ENCODE results near the gene BMP8A.

The BMP8A gene

DNA sequence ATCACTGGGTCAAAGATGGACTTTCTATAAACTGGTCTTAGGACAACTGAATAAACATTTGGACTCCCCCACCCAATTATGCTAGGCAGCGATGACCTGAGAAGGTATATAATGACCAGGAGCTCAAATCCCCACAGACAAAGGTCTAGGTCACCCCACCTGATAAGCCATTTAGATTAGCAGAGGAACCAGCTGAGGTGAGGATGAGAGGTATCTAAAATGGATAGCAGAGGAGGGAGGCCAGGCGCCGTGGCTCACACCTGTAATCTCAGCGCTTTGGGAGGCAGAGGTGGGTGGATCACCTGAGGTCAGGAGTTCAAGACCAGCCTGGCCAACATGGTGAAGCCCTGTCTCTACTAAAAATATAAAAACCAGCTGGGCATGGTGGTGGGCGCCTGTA is 51.5 kb downstream of the BMP8A start:
- no peak overlapping the region for H3K27ac ChIP-seq
- TF ChIP-seq, protein P1, sequence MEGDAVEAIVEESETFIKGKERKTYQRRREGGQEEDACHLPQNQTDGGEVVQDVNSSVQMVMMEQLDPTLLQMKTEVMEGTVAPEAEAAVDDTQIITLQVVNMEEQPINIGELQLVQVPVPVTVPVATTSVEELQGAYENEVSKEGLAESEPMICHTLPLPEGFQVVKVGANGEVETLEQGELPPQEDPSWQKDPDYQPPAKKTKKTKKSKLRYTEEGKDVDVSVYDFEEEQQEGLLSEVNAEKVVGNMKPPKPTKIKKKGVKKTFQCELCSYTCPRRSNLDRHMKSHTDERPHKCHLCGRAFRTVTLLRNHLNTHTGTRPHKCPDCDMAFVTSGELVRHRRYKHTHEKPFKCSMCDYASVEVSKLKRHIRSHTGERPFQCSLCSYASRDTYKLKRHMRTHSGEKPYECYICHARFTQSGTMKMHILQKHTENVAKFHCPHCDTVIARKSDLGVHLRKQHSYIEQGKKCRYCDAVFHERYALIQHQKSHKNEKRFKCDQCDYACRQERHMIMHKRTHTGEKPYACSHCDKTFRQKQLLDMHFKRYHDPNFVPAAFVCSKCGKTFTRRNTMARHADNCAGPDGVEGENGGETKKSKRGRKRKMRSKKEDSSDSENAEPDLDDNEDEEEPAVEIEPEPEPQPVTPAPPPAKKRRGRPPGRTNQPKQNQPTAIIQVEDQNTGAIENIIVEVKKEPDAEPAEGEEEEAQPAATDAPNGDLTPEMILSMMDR (IDR thresholded peaks at IDR 0.05) = no peak
- TF ChIP-seq ZFX (IDR thresholded peaks at IDR 0.05; ENCODE audit: borderline replicate concordance) = no peak

DNA sequence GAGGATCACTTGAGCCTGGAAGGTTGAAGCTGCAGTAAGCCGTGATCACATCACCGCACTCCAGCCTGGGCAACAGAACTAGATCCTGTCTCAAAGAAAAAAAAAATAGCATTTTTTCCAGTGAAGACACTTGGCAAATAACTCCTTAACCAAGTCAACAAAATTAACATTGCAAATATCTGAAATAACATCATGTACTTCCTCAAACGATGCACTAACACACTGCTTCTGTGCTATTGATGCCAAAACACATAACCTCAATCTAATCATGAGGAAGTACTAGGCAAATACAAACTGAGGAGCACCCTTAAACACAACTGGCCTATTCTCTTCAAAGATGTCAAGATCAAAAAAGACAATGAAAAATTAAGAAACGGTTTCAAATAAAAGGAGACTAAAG is 52.9 kb downstream of the BMP8A start:
- no peak for TF ChIP-seq ZFX (IDR thresholded peaks at IDR 0.05; ENCODE audit: borderline replicate concordance)
- TF ChIP-seq, protein P1 (IDR thresholded peaks at IDR 0.05) = no peak
- H3K27ac ChIP-seq = peak overlapping the region; percentile 38

DNA sequence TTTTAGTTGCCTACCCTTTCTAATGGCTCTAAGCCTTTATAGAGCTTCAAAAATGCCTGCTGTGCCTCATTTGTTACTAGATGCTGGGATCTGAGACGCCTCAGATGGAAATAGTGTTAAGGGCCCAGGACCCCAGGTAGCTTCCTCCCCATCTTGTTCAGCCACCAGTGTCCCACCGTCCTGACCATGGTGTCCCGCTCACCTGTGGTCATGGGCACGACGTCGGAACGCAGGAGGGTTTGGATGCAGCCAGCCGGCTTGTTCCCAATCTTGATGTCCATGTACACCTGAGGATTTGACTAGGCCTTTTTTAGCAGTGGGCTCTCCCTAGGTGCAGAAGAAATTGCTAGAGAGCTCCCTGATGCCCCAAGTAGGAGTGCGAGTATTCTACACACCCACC is 54.1 kb downstream of the BMP8A start:
- TF ChIP-seq, protein P1 (IDR thresholded peaks at IDR 0.05) = no peak
- TF ChIP-seq ZFX (IDR thresholded peaks at IDR 0.05; ENCODE audit: borderline replicate concordance) = no peak
- H3K27ac ChIP-seq = no peak overlapping the region

DNA sequence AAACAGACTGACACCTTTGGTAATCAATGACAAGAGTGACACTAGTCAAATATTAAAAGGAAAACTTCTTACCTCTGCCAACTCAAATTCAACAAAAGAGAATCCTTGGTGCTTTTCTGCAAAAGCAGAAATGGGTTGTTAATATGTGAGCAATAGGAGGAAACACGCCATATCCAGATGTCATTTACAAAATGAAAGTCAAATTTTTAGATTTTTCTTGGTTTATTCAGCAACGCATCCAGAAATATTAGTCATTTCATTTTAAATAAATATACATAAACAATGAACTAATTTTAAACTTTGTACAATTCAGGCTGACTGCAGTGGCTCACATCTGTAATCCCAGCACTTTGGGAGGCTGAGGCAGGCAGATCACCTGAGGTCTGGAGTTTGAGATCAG is 62.8 kb downstream of the BMP8A start:
- H3K27ac ChIP-seq = no peak overlapping the region
- TF ChIP-seq, protein P1 (IDR thresholded peaks at IDR 0.05) = no peak
- no peak for TF ChIP-seq ZFX (IDR thresholded peaks at IDR 0.05; ENCODE audit: borderline replicate concordance)

DNA sequence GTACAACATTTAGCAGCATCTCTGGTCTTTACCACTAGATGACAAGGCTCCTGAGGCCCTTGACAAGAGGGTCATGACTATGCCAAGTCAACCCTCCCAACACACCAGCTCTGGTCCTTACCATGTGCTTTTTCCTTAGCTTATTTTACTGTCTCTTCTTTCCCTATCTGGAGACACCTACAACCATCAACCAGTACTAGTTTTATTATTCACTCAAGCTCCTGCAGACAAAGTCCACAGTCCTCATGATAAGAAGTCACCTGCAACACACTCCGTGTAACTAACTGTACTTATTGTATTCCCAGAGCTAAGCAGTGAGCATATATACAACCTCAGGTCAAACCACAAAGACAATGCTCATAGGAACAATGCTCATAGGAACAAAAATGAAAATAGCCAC is 69.8 kb downstream of the BMP8A start:
- TF ChIP-seq, protein P1 (IDR thresholded peaks at IDR 0.05) = no peak
- no peak for TF ChIP-seq ZFX (IDR thresholded peaks at IDR 0.05; ENCODE audit: borderline replicate concordance)
- H3K27ac ChIP-seq = no peak overlapping the region

DNA sequence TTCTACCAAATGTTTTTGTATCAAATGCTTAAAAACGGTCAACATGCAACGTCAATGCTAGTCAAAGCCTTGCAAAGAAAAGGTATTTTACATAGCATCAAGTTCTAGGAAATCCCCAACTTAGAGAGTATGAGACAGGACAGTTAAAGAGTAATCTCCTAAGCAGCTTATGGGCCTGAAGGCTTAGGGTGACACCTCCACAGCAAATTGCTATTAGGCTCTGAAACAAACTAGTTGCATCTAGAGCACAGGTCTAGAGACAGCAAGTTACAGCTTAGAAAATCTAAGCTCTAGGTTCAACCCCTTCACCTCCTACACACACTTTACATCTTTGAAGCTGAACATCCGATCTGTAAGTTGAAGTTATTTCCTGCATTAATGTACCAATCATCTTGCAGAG is 71.5 kb downstream of the BMP8A start:
- TF ChIP-seq ZFX (IDR thresholded peaks at IDR 0.05; ENCODE audit: borderline replicate concordance) = no peak
- TF ChIP-seq, protein P1 (IDR thresholded peaks at IDR 0.05) = no peak
- H3K27ac ChIP-seq = no peak overlapping the region

DNA sequence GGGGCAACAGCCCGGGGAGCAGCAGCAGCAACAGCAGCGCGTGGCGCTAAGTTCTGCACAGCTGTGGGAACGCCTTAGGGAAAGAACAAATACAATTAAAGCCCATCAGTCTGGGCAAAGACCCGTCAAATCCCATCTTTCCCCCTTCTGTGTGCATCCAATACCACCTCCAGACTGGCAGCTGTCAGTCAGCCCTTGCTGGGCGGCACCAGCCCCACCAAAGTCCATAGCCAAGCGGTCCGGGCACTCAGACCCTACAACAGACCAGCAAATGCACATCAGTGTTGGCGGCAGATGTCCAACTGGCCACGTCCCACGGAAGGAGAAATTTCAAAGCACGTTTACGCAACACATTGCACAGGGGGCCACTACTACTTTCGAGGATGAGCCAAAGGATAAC is 72.2 kb downstream of the BMP8A start:
- no peak overlapping the region for H3K27ac ChIP-seq
- TF ChIP-seq ZFX (IDR thresholded peaks at IDR 0.05; ENCODE audit: borderline replicate concordance) = no peak
- TF ChIP-seq, protein P1 (IDR thresholded peaks at IDR 0.05) = no peak

All from 22Rv1 (cell line).